Gastrocnemius medialis (tissue), 4 donors: ENCODE data around the gene SORT1. TPM values are rescaled to one million over a fixed set of nuclear protein-coding genes. Genes with fewer than 3 reads are reported as not detected.

Experiments
- ATAC-seq, 2 donors: fragments of 150-250 bp; one replicate each; pipeline ENCODE4 v1.9.1; 2016
- DNase-seq, 2 donors: peaks; one replicate each; pipeline ENCODE4 v3.0.0-alpha.2; 2019
- H3K27ac ChIP-seq, 4 donors: fragments of 200-600 bp; sonication (generic); 1 replicate in 1 of 4; 2 replicates in 3 of 4; pipeline ENCODE4 v1.5.1; 2016 to 2018; ENCODE audit warnings: mild to moderate bottlenecking in 2 of 4, moderate library complexity in 1 of 4
- H3K27me3 ChIP-seq, 3 donors: fragments of 200-600 bp; sonication (generic) in 2 of 3; 1 replicate in 1 of 3; 2 replicates in 2 of 3; pipeline versions ENCODE4 v1.5.1 to v1.6.0; 2016 to 2019; ENCODE audit warnings: mild to moderate bottlenecking in 1 of 3, moderate library complexity in 1 of 3
- H3K36me3 ChIP-seq, 2 donors: fragments of 200-600 bp; sonication (generic) in 1 of 2; one replicate each; pipeline ENCODE4 v1.5.1; 2017 to 2018
- H3K4me1 ChIP-seq, 2 donors: fragments of 200-600 bp; sonication (generic) in 1 of 2; one replicate each; pipeline ENCODE4 v1.5.1; 2016 to 2017; ENCODE audit warnings: mild to moderate bottlenecking in 2 of 2
- H3K4me3 ChIP-seq, 4 donors: fragments of 200-600 bp; sonication (generic) in 3 of 4; 1 replicate in 1 of 4; 2 replicates in 3 of 4; pipeline ENCODE4 v1.5.1; 2016 to 2019; ENCODE audit warnings: mild to moderate bottlenecking in 2 of 4
- H3K9me3 ChIP-seq, 3 donors: fragments of 200-600 bp; sonication (generic) in 2 of 3; 1 replicate in 1 of 3; 2 replicates in 2 of 3; pipeline ENCODE4 v1.5.1; 2016 to 2019
- CTCF ChIP-seq, 5 experiments: fragments of 450-650 bp in 3 of 5; fragments of 200-600 bp in 2 of 5; sonication (generic) in 2 of 5; IDR thresholded peaks in 4 of 5; conservative IDR thresholded peaks in 1 of 5; 1 replicate in 4 of 5; 2 replicates in 1 of 5; pipeline ENCODE4 v1.5.1; 2016 to 2019; ENCODE audit warnings: antibody characterized with exemption in 5 of 5, mild to moderate bottlenecking in 3 of 5, moderate library complexity in 3 of 5
- POLR2A ChIP-seq, 2 donors: fragments of 450-650 bp; IDR thresholded peaks; one replicate each; pipeline ENCODE4 v1.6.1; 2017; ENCODE audit warnings: antibody characterized with exemption in 2 of 2, mild to moderate bottlenecking in 2 of 2, moderate library complexity in 2 of 2
- in situ Hi-C, 4 donors: fragments of 200-750 bp; cut with MboI; loops; one replicate each; pipeline versions ENCODE4 v1.15.0 to v1.8.0; 2017; ENCODE audit warnings: low sequenced_read_pairs in 4 of 4
- intact Hi-C: fragments of 100-400 bp; cut with DNase I; formaldehyde crosslinking; loops from one replicate; pipeline ENCODE4 v1.15.1; 2023; ENCODE audit warnings: low total_unique reads
- total RNA-seq, 4 donors: library from RNA; depleted of rRNA; stranded (reverse); fragments of >200 nt; gene quantifications; one replicate each; pipeline versions ENCODE4 v1.1.0 to v1.2.3, GENCODE V29; 2016

SORT1 gene
- total RNA-seq, 4 donors from 2014 or later, result 93.7 to 226 (median 190) TPM

- no peak for TF ChIP-seq POLR2A (IDR thresholded peaks at IDR 0.05)
- TF ChIP-seq CTCF (IDR thresholded peaks at IDR 0.05 in 4 of 5, conservative IDR thresholded peaks at IDR 0.05 in 1 of 5), result no peak
- DNase-seq (no peak), ATAC-seq (no peak)
- H3K4me1 ChIP-seq, result peaks cover 13 to 19% of the 10 kb centered on the region in 2 donors
- no peaks in the 10 kb centered on the region for H3K9me3 ChIP-seq
- in situ Hi-C loops (loop anchor here in 1 of 4 donors (10.0 to 25.0 kb wide), 2 partner anchors 111 to 253 kb away; partner anchors contain the start of genes GNAI3, GPR61 and SORT1), intact Hi-C loops (loop anchor here (2.0 kb wide), 1 partner anchor 15 kb away; no protein-coding TSS in a partner anchor)
- peak overlapping the region; percentile 79 to 93 (median 86) for H3K27ac ChIP-seq
- peak overlapping the region; percentile 64 to 72 (median 64) for H3K4me3 ChIP-seq
- no peaks in the 10 kb centered on the region for H3K36me3 ChIP-seq
- no peaks in the 10 kb centered on the region for H3K27me3 ChIP-seq
Observed at GRCh38 chr1:109283748-109284600, 113.7 kb downstream of the SORT1 start.

GRCh38 chr1:109282952-109283747 lies 114.6 kb downstream of the SORT1 start, which contains the start of gene PSRC1:
TSS of gene PSRC1 (minus strand) at chr1:109283145.
- TF ChIP-seq CTCF (IDR thresholded peaks at IDR 0.05 in 4 of 5, conservative IDR thresholded peaks at IDR 0.05 in 1 of 5) (peak in 4 of 5 experiments; percentile 43 to 71 (median 59)), POLR2A (IDR thresholded peaks at IDR 0.05) (peak; percentile 66 to 68)
- in situ Hi-C loops (loop anchor here in 1 of 4 donors (10.0 to 25.0 kb wide), 2 partner anchors 112 to 254 kb away; partner anchors contain the start of genes GNAI3, GPR61 and SORT1), intact Hi-C loops (no loop called here)
- H3K9me3 ChIP-seq, result no peaks in the 10 kb centered on the region
- peak within 1 kb of the TSS; percentile 79 to 93 (median 86) for H3K27ac ChIP-seq
- peaks cover 13 to 19% of the 10 kb centered on the region in 2 donors for H3K4me1 ChIP-seq
- H3K27me3 ChIP-seq, result no peaks in the 10 kb centered on the region
- no peaks in the 10 kb centered on the region for H3K36me3 ChIP-seq
- peak within 1 kb of the TSS; percentile 64 to 72 (median 64) for H3K4me3 ChIP-seq
- ATAC-seq, result peak; percentile 94 to 98
- DNase-seq, result peak; percentile 95 to 96

GRCh38 chr1:109282497-109282951 lies 115.2 kb downstream of the SORT1 start:
- TF ChIP-seq POLR2A (IDR thresholded peaks at IDR 0.05), result no peak
- TF ChIP-seq CTCF (IDR thresholded peaks at IDR 0.05 in 4 of 5, conservative IDR thresholded peaks at IDR 0.05 in 1 of 5), result no peak
- ATAC-seq (no peak), DNase-seq (no peak)
- Histone ChIP-seq H3K4me1 (peaks cover 13 to 19% of the 10 kb centered on the region in 2 donors), H3K9me3 (no peaks in the 10 kb centered on the region), H3K27me3 (no peaks in the 10 kb centered on the region), H3K4me3 (peak overlapping the region; percentile 64 to 72 (median 64)), H3K27ac (peak overlapping the region; percentile 79 to 93 (median 86)), H3K36me3 (no peaks in the 10 kb centered on the region)
- intact Hi-C loops, result no loop called here
- in situ Hi-C loops, result loop anchor here in 1 of 4 donors (10.0 to 25.0 kb wide), 2 partner anchors 112 to 255 kb away; partner anchors contain the start of genes GNAI3, GPR61 and SORT1

GRCh38 chr1:109281680-109282496 lies 115.8 kb downstream of the SORT1 start:
- TF ChIP-seq POLR2A (IDR thresholded peaks at IDR 0.05) (no peak), CTCF (IDR thresholded peaks at IDR 0.05 in 4 of 5, conservative IDR thresholded peaks at IDR 0.05 in 1 of 5) (no peak)
- DNase-seq (no peak), ATAC-seq (no peak)
- Histone ChIP-seq H3K4me3 (no peak overlapping the region), H3K36me3 (no peaks in the 10 kb centered on the region), H3K27ac (no peak overlapping the region), H3K9me3 (no peaks in the 10 kb centered on the region), H3K4me1 (peaks cover 18 to 19% of the 10 kb centered on the region in 2 donors), H3K27me3 (no peaks in the 10 kb centered on the region)
- intact Hi-C loops, result no loop called here
- in situ Hi-C loops, result loop anchor here in 1 of 4 donors (10.0 to 25.0 kb wide), 2 partner anchors 113 to 255 kb away; partner anchors contain the start of genes GNAI3, GPR61 and SORT1
